Astrocyte (in vitro differentiated cells and primary cell): ENCODE results near the gene ARHGAP4.

Experiments used
- CTCF ChIP-seq: IDR thresholded peaks from 2 replicates; pipeline ENCODE4 v1.5.1; 2011; ENCODE audit warnings: low read depth, mild to moderate bottlenecking, inconsistent platforms, low read length, moderate library complexity; ENCODE audit not compliant: insufficient read depth
- EZH2 ChIP-seq: IDR thresholded peaks from 2 replicates; pipeline ENCODE4 v1.6.1; 2012; ENCODE audit warnings: mild to moderate bottlenecking, low read length, inconsistent platforms; ENCODE audit not compliant: insufficient read depth

GRCh38 chrX:153924149-153924861 is 1.8 kb downstream of the ARHGAP4 start:
- TF ChIP-seq CTCF (no peak), EZH2 (no peak)
